Measurements from ENCODE around the gene DOCK3. TPM values are rescaled to one million over a fixed set of nuclear protein-coding genes. Genes with fewer than 3 reads are reported as not detected.

The DOCK3 gene
- total RNA-seq, 1 donor from 2014 or later, result 0.98 TPM

DNA sequence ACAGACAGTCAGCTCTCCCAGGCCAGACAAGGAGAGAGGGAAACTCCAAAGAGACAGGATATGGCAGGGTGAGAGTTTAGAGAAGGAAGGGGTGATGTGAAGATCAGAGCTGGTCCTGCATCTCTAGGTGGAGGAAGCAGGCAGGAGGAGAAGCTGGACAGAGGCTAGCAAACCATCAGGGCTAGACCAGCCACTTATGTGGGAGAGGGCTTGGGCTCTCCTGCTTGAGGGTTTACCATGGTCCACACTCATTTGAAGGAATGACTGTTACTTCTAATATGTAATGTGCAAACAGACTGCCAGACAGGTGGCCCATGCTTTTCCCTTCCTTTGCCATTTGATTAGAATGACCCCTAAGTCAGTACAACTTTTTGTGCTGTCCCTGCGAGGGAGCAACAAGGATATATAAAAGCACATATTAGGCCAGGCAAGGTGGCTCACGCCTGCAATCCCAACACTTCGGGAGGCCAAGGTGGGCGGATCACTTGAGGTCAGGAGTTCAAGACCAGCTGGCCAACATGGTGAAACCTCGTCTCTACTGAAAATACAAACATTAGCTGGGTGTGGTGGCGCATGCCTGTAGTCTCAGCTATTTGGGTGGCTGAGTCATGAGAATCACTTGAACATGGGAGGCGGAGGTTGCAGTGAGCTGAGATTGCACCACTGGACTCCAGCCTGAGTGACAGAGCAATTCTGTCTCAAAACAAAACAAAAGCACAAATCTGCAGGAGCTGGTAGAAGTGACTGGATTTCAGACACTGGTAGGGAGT is 669.4 kb downstream of the DOCK3 start:
- TF ChIP-seq, protein P1, sequence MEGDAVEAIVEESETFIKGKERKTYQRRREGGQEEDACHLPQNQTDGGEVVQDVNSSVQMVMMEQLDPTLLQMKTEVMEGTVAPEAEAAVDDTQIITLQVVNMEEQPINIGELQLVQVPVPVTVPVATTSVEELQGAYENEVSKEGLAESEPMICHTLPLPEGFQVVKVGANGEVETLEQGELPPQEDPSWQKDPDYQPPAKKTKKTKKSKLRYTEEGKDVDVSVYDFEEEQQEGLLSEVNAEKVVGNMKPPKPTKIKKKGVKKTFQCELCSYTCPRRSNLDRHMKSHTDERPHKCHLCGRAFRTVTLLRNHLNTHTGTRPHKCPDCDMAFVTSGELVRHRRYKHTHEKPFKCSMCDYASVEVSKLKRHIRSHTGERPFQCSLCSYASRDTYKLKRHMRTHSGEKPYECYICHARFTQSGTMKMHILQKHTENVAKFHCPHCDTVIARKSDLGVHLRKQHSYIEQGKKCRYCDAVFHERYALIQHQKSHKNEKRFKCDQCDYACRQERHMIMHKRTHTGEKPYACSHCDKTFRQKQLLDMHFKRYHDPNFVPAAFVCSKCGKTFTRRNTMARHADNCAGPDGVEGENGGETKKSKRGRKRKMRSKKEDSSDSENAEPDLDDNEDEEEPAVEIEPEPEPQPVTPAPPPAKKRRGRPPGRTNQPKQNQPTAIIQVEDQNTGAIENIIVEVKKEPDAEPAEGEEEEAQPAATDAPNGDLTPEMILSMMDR (IDR thresholded peaks at IDR 0.05), result no peak
- TF ChIP-seq POLR2AphosphoS5 (IDR thresholded peaks at IDR 0.05; ENCODE audit: insufficient read depth in 1 of 2, low read depth in 1 of 2) (no peak), POLR2A (IDR thresholded peaks at IDR 0.05) (no peak)
- peak; percentile 56 to 58 for DNase-seq (ENCODE audit: extremely low spot score in 2 of 2)
- intact Hi-C loops (cut with DNase I), result no loop called here
- no peak overlapping the region for H3K4me3 ChIP-seq
- no peak overlapping the region for H3K27ac ChIP-seq
- H3K36me3 ChIP-seq, result no peaks in the 10 kb centered on the region
- no peaks in the 10 kb centered on the region for H3K27me3 ChIP-seq
- peaks cover 14% of the 10 kb centered on the region for H3K4me1 ChIP-seq
- no peaks in the 10 kb centered on the region for H3K9me3 ChIP-seq

DNA sequence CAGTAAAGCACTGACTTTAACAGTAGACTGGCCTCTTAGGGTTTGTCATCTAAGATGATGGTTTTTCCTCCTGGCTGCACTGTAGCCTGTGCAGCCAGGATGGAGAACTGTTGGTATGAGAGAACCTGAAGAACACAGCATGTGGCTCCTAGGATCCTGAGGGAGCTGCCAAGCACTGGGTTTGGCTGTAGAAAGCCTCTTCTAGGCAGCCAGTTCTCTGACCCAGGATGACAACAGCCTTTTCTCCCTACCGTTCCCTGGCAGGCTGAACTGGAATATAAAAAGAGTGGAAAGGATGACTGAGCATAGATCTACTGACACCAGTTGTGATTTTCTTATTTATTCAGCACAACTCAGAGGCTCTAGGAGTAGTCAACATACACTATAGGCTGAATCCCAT is 676.0 kb downstream of the DOCK3 start:
- no peaks in the 10 kb centered on the region for H3K9me3 ChIP-seq
- H3K27ac ChIP-seq, result no peak overlapping the region
- no peak for DNase-seq (ENCODE audit: extremely low spot score in 2 of 2)
- H3K4me1 ChIP-seq, result no peaks in the 10 kb centered on the region
- no peaks in the 10 kb centered on the region for H3K36me3 ChIP-seq
- TF ChIP-seq POLR2AphosphoS5 (IDR thresholded peaks at IDR 0.05; ENCODE audit: insufficient read depth in 1 of 2, low read depth in 1 of 2), result no peak
- TF ChIP-seq, protein P1 (IDR thresholded peaks at IDR 0.05), result no peak
- no peak for TF ChIP-seq POLR2A (IDR thresholded peaks at IDR 0.05)
- intact Hi-C loops (cut with DNase I), result no loop called here
- H3K4me3 ChIP-seq, result no peak overlapping the region
- H3K27me3 ChIP-seq, result no peaks in the 10 kb centered on the region

DNA sequence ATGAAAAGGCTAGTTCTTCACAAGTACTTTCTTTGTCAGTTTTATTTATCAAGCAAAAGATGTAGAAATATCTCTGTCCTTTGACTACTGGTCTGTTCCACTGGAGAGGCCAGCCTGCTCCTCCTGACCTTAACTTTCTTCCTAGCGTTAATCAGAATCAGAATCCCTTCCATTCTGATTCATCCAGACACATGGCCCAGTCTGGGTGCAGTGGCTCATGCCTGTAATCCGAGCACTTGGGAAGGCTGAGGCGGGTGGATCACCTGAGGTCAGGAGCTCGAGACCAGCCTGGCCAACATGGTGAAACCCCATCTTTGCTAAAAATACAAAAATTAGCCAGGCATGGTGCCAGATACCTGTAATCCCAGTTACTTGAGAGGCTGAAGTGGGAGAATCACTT is 678.4 kb downstream of the DOCK3 start:
- no peaks in the 10 kb centered on the region for H3K4me1 ChIP-seq
- TF ChIP-seq, protein P1 (IDR thresholded peaks at IDR 0.05), result no peak
- TF ChIP-seq POLR2AphosphoS5 (IDR thresholded peaks at IDR 0.05; ENCODE audit: insufficient read depth in 1 of 2, low read depth in 1 of 2) (no peak), POLR2A (IDR thresholded peaks at IDR 0.05) (no peak)

DNA sequence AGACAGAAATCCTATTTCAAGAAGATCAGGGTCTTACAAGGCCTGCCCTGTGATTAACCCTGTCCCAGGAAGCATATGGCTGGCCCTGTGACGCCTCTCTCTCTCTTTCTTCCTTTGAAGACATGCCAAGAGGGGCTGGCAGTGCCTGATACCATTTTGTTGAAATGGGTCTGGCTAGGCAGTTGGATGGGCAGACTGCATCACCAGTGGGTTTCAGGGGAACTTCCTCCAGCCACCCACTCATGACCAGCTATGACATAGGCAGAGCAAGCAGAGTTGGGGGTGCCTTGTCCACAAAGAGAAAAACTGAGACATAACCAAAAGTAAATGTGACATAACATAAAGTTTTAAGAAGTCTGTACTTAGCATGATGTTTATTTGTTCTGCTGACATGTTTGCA is 679.0 kb downstream of the DOCK3 start:
- Histone ChIP-seq H3K9me3 (no peaks in the 10 kb centered on the region), H3K27me3 (no peaks in the 10 kb centered on the region), H3K36me3 (no peaks in the 10 kb centered on the region), H3K4me1 (no peaks in the 10 kb centered on the region), H3K27ac (no peak overlapping the region), H3K4me3 (no peak overlapping the region)
- intact Hi-C loops (cut with DNase I), result no loop called here
- no peak for TF ChIP-seq POLR2A (IDR thresholded peaks at IDR 0.05)
- no peak for TF ChIP-seq POLR2AphosphoS5 (IDR thresholded peaks at IDR 0.05; ENCODE audit: insufficient read depth in 1 of 2, low read depth in 1 of 2)
- TF ChIP-seq, protein P1 (IDR thresholded peaks at IDR 0.05), result no peak
- DNase-seq (ENCODE audit: extremely low spot score in 2 of 2), result no peak

More for the DNA sequence above, 678.4 kb downstream of the DOCK3 start:
- no peaks in the 10 kb centered on the region for H3K27me3 ChIP-seq
- no peak for DNase-seq (ENCODE audit: extremely low spot score in 2 of 2)
- no peaks in the 10 kb centered on the region for H3K9me3 ChIP-seq
- intact Hi-C loops (cut with DNase I), result no loop called here
- no peak overlapping the region for H3K27ac ChIP-seq
- H3K36me3 ChIP-seq, result no peaks in the 10 kb centered on the region
- H3K4me3 ChIP-seq, result no peak overlapping the region

DNA sequence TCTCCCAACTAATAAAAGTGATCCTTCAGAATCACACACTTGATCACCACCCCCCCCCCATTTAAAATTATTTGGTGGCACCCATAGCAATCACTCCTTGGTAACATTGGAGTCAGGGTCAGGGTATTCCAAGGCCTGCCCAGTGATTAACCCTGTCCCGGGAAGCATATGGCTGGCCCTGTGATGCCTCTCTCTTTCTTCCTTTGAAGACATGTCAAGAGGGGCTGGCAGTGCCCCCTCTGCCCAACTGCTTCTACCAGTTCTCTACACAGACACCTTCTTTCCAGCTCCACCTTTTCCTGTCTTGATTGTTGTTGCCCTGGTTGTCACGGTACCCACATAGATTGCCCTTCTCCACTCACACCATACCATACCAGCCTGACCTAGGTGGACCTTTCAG is 679.4 kb downstream of the DOCK3 start:
- Histone ChIP-seq H3K4me1 (no peaks in the 10 kb centered on the region), H3K27me3 (no peaks in the 10 kb centered on the region), H3K4me3 (no peak overlapping the region), H3K36me3 (no peaks in the 10 kb centered on the region), H3K27ac (no peak overlapping the region), H3K9me3 (no peaks in the 10 kb centered on the region)
- TF ChIP-seq, protein P1 (IDR thresholded peaks at IDR 0.05), result no peak
- no peak for TF ChIP-seq POLR2AphosphoS5 (IDR thresholded peaks at IDR 0.05; ENCODE audit: insufficient read depth in 1 of 2, low read depth in 1 of 2)
- TF ChIP-seq POLR2A (IDR thresholded peaks at IDR 0.05), result no peak
- no peak for DNase-seq (ENCODE audit: extremely low spot score in 2 of 2)
- intact Hi-C loops (cut with DNase I), result no loop called here

All from vagina (tissue), 2 donors.